Occipital lobe (tissue), 2 donors: Measurements from ENCODE around the gene FYN. TPM values are rescaled to one million over a fixed set of nuclear protein-coding genes. Genes with fewer than 3 reads are reported as not detected.
"Not testable (repeated sequence)": the region's sequence is repeated elsewhere in the genome, so short reads cannot be mapped to it uniquely, and the experiment has no call there.

Source experiments
- DNase-seq: peaks from one replicate; lab custom pipeline; 2025; lab: John Stamatoyannopoulos, UW
- total RNA-seq: library from RNA; depleted of rRNA; stranded (reverse); fragments of >200 nt; gene quantifications from one replicate; pipeline ENCODE4 v1.2.3, GENCODE V29; 2014

The FYN gene
- 246 TPM for total RNA-seq

- peak; percentile 98 for DNase-seq
Measured at GRCh38 chr6:111873178-111874024, at the start of gene FYN. Gene FYN, minus strand, starts transcription at chr6:111873452. Its CDS starts 153,401 bp downstream, at chr6:111720051.

GRCh38 chr6:111922454-111923297, 49.4 kb upstream of the FYN start:
- no peak for DNase-seq

GRCh38 chr6:111921103-111921502, 47.9 kb upstream of the FYN start:
- no peak for DNase-seq

GRCh38 chr6:111920578-111920977, 47.3 kb upstream of the FYN start:
- DNase-seq: no peak

- DNase-seq: no peak
Measured at GRCh38 chr6:111918825-111919224, 45.6 kb upstream of the FYN start.

GRCh38 chr6:111916747-111917146, 43.5 kb upstream of the FYN start:
- no peak for DNase-seq

- no peak for DNase-seq
Measured at GRCh38 chr6:111914617-111915016, 41.4 kb upstream of the FYN start.

GRCh38 chr6:111912904-111913303, 39.7 kb upstream of the FYN start:
- no peak for DNase-seq

- no peak for DNase-seq
Measured at GRCh38 chr6:111911428-111911827, 38.2 kb upstream of the FYN start.

GRCh38 chr6:111909238-111909637, 36.0 kb upstream of the FYN start:
- DNase-seq: no peak

- not testable (repeated sequence) for DNase-seq
Measured at GRCh38 chr6:111908365-111908764, 35.1 kb upstream of the FYN start.

GRCh38 chr6:111900735-111901134, 27.5 kb upstream of the FYN start:
- no peak for DNase-seq

GRCh38 chr6:111899531-111899930, 26.3 kb upstream of the FYN start:
- no peak for DNase-seq

GRCh38 chr6:111898452-111898851, 25.2 kb upstream of the FYN start:
- no peak for DNase-seq

GRCh38 chr6:111894951-111895350, 21.7 kb upstream of the FYN start:
- no peak for DNase-seq

- DNase-seq: no peak
Measured at GRCh38 chr6:111894272-111894671, 21.0 kb upstream of the FYN start.

- DNase-seq: no peak
Measured at GRCh38 chr6:111892431-111892830, 19.2 kb upstream of the FYN start.

- DNase-seq: no peak
Measured at GRCh38 chr6:111890988-111891387, 17.7 kb upstream of the FYN start.

- peak; percentile 5 for DNase-seq
Measured at GRCh38 chr6:111888928-111889695, 15.9 kb upstream of the FYN start.

- DNase-seq: not testable (repeated sequence)
Measured at GRCh38 chr6:111886793-111887192, 13.5 kb upstream of the FYN start.

- DNase-seq: no peak
Measured at GRCh38 chr6:111885373-111886027, 12.2 kb upstream of the FYN start.
